IPS-18c (cell line): ENCODE measurements around the gene TWF2.

Experiments used
- H3K4me3 ChIP-seq: 2 replicates; pipeline ENCODE4 v1.7.0; 2013; ENCODE audit warnings: low read depth, mild to moderate bottlenecking, low read length, moderate library complexity; ENCODE audit not compliant: insufficient read depth
- H3K9me3 ChIP-seq: one replicate; pipeline ENCODE4 v1.6.1; 2013; ENCODE audit warnings: mild to moderate bottlenecking, low read length, moderate library complexity; ENCODE audit not compliant: control insufficient read depth, insufficient read depth

The TWF2 gene

DNA sequence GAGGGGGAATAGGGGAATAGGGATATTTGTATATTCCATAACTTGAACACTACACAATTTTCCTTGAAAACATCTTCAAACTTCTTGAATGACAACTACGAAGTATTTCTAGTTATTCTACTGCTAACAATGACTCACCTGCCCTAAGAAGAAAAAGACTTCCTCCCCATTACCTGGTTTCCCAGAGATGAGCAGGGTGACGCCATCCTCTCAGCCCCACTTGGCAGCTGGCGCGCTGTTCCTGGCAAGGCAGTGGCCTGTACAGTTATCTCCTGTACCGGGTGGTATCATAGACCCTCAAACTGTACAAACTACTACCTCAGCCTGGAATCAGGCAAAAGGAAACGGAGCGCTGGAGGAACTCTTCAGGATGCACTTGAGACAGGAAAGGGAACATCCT, 29.1 kb upstream of the TWF2 start:
- no peak overlapping the region for H3K4me3 ChIP-seq
- H3K9me3 ChIP-seq: no peaks in the 10 kb centered on the region

DNA sequence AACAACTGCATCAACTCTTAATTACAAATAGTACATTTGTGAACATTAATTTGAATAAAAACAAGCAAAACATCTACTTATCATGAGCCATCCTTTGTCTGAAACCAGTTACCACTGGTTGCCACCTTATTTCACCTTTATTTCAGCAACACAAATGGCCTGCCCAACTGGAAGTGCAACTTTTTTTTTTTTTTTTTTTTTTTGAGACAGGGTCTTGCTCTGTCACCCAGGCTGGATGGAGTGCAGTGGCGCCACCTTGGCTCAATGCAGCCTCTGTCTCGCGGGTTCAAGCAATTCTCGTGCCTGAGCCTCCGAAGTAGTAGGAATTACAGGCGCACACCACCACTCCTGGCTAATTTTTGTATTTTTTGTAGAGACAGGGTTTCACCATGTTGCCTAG, 26.4 kb upstream of the TWF2 start:
- no peaks in the 10 kb centered on the region for H3K9me3 ChIP-seq
- no peak overlapping the region for H3K4me3 ChIP-seq

DNA sequence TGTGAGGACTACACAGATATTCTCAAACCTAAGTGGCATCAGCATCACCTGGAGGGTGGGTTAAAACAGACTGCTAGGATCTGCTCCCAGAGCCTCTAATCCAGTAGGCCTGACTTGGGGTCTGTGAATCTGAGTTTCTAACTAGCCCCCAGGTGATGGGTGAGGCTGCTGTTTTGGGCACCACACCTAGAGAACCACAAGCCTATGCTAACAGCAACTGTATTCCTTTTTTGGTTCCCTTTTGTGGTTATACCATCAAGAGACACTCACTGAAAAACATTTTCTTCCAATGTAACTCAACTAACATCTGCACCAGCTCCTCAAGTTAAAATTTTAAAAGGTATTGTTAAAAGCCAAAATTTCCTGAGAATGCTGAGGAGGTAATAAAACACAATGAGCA, 23.5 kb upstream of the TWF2 start:
- no peak overlapping the region for H3K4me3 ChIP-seq

DNA sequence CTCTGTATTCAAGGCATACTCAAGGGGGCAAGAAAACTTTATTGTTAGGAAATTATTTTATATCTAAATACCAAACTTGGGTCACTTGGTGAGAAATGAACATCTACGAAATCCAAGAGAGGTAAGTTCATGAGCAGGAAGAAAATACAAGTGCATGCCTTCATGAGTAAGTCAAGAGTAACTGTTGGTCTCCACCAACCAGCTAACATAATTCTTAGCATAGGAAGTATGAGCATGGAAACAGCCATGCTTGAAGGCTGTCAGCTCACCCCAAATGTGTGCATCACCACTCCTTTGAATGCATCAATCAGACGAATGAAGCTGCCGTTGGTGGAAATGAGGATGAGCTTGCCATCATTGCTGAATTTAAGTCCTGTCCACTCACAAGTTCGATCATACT, 20.5 kb upstream of the TWF2 start:
- Histone ChIP-seq H3K4me3 (no peak overlapping the region), H3K9me3 (no peaks in the 10 kb centered on the region)

More for the DNA sequence above, 23.5 kb upstream of the TWF2 start:
- H3K9me3 ChIP-seq: no peaks in the 10 kb centered on the region

DNA sequence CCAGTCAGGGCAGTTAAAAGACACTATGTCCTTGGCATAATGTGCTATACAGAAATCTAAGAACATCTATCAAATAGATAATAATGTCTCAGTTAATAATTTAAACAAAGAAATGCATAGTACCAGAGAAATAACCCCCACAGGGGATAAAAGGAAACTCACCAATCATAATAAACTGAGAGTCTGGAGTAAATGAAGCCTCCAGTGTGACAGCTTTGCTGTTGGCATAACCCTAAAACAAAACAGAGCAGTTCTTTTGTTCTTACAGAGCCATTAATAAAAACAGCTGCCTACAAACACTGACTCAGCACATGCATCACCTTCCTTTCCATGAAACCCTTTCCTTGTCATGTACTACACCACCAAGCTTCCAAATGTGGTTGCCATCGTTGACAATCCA, 20.1 kb upstream of the TWF2 start:
- no peaks in the 10 kb centered on the region for H3K9me3 ChIP-seq
- no peak overlapping the region for H3K4me3 ChIP-seq

DNA sequence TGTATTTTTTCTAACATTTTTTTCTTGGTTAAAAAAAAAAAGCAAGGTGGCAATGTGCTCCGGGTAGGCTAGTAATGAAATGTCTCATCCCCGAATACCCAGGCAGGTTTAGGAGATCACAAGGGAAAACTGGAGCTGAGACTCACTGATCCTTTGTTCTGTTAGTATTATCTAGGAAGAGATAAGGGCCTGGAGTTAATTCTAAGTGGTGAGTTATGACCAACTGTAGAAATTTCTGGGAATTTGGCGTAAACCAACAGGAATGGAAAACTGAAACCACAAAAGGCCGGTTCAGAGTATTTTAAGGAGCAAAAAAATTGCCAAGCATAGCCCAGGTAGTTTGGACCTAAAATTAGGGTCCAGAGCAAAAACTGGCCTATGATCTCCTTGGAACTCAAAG, 19.0 kb upstream of the TWF2 start:
- Histone ChIP-seq H3K9me3 (no peaks in the 10 kb centered on the region), H3K4me3 (no peak overlapping the region)

DNA sequence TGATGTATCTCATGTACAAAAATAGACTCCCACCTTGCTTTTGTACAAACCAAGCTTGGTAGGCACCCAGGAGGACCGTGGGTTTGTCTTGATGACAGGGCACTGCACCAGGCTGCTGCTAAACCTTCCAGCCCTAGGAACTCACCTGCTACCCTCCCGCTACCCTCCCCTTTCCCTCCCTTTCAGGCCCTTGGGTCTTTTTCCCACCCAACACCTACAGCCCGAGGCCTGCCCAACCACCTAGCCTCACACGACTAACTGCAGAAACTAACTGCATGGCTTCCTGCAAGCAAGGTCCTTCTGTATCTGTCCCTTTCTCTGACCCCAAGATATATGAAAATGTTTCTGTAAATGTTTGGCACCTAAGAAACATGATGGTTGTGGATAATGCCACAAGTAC, 17.7 kb upstream of the TWF2 start:
- Histone ChIP-seq H3K9me3 (no peaks in the 10 kb centered on the region), H3K4me3 (no peak overlapping the region)

DNA sequence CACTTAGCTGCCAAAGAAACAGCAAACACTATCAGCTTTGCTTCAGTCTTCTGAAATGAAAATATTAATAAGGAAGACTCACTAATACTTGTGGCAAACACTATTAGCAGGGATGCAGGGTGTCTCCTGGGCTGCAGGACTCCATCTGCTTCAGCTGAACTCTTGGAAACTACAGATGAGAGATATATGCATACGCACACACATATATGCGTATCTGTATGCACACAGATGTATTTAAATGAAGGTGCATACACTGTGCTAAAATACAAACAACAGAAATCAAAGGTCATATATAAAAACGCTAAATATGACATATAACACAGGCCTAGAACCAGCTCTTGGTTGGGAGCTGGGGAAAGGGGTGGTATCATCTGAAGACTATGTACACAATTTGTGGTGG, 17.2 kb upstream of the TWF2 start:
- Histone ChIP-seq H3K4me3 (no peak overlapping the region), H3K9me3 (no peaks in the 10 kb centered on the region)

DNA sequence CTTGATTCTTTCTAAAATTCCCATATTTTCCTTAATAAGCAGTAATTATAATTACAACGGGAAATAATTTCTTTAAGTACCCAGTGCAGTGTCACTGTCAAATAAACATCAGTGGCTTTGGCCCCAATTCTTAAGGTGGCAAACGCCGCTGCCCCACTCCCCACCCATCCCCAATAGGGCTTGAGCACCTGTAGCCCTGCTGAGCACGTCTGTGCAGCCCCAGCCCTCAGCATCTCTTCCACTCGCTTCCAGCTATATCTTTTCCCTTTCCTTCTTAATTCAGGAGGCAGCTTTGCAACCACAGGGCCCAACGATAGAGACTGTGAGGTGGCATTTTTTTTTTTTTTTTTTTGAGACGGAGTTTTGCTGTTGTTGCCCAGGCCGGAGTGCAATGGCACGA, 15.7 kb upstream of the TWF2 start:
- Histone ChIP-seq H3K9me3 (no peaks in the 10 kb centered on the region), H3K4me3 (no peak overlapping the region)

DNA sequence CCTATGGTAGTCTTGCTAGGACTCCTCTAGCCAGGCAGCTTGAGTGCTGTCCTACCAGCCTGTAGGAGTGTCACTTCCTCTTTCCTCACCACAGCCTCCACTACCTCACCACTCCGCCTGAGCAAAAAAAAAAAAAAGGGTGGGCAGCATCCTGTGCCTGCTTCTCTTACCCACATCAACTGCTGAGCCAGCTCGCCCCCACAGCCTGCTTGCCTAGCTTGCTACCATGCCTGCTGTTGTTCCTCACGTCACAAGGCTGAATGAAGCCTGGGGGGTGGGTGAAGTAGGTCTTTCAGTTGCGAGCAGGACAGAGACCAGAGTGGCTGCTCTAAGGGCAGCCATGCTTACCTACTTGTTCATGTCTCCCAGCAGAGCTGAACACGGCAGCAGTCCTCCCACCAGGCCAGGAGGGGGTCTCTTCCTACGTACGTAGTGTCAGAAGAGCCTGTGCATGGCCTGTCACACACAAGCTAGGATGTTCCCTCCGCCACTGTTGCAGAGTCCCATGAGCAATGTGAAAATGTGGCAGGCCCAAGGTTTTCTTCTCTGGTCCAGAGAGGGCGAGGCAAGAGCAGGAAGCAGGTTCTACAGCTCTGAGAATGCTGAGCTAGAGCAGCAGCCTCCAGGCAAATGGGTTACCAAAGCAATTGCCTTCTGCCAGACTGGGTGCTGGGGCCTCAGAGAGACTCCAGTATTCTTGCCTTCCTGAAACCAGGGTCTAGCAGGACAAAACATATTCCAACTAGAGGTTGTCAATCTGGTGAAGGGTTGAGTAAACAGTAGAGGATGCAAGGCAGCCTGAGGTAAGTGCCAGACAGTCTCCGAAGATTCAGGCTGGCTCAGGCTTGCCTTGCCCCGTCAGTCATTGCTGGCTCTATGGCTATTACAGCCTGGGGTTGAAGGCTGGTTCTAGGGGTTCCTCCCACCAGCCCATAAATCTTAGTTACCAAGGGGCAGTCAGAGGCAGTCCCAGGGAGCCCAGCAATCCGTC, 14.7 kb upstream of the TWF2 start:
- H3K4me3 ChIP-seq: no peak overlapping the region
- no peaks in the 10 kb centered on the region for H3K9me3 ChIP-seq

DNA sequence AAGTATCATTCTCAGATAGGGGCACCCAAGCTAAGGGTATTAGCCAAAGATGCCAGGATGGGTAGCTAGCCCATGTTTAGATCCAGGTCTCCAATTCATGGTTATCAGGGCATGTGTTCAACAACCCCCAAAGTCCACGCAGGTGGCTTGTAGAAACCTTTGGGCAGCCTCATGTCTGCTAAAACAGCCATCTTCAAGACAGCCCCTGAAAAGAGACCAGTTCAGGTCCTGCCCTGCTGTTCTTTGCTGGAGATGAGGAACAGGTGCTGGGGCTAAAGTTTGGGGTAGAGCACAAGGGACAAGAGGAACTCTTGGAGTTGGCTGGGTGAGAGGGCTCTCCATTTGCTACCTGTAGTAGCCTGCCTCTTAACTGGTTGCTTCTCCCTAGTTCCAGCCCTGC, 11.2 kb upstream of the TWF2 start:
- Histone ChIP-seq H3K9me3 (no peaks in the 10 kb centered on the region), H3K4me3 (no peak overlapping the region)

DNA sequence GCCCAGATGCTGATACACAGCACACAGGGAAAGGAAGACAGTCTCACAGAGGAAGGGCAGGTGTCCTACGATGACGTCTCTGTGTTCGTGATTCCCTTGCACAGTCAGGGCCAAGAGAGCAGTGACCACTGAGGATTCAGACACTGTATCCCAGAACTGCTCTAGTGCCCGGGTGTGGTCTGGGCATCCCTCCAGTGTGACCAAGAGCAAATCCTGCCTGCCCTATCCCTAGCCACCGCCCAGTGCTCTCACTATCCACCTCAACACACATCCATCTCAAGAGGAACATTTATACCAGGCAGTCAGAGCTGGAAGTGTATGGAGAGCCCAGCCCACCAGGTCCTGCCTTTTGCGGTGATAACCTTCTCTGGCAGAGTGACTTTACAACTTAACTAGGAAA, 10.7 kb upstream of the TWF2 start:
- Histone ChIP-seq H3K4me3 (no peak overlapping the region), H3K9me3 (no peaks in the 10 kb centered on the region)

DNA sequence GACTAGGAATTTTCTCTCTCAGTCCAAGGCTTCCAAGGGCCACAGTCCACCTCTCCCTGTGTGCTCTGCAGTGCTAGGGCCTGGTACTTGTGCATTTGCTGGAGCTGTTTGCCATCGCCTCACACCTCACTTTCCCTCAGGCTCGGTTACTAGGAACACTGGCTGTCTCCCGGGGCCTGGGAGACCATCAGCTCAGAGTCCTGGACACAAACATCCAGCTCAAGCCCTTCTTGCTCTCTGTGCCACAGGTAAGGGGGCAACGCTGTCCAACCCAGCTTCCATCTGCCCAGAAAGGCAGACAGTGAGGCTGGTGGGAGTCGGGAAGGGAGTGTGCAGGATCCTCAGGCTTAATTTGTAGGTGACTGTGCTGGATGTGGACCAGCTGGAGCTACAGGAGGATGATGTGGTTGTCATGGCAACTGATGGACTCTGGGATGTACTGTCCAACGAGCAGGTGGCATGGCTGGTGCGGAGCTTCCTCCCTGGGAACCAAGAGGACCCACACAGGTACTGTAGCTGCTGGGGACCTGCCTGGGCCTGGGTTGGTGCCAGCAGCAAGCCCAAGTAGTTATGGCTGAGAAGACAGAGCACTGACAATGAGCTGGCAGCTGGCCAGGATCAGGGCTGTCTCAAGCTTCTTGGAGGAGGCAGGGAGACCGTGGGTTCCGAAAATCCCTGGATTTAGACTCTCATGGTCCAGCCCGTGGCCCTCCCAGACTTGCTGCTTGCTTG, 10.0 kb upstream of the TWF2 start:
- no peaks in the 10 kb centered on the region for H3K9me3 ChIP-seq
- H3K4me3 ChIP-seq: no peak overlapping the region

DNA sequence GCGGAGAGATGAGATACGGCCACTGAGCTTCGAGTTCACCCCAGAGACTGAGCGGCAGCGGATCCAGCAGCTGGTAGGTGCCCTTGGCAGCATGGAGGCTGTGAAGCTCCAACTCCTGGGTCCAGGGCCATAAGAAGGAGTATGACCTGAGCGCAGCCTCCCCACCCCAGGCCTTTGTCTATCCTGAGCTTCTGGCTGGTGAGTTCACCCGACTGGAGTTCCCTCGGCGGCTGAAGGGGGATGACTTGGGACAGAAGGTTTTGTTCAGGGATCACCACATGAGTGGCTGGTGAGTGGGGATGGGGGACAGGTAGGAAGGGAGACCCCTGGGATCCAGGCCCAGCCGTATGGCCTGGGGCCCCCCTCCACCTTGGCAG, 9.2 kb upstream of the TWF2 start:
- no peaks in the 10 kb centered on the region for H3K9me3 ChIP-seq
- H3K4me3 ChIP-seq: no peak overlapping the region

DNA sequence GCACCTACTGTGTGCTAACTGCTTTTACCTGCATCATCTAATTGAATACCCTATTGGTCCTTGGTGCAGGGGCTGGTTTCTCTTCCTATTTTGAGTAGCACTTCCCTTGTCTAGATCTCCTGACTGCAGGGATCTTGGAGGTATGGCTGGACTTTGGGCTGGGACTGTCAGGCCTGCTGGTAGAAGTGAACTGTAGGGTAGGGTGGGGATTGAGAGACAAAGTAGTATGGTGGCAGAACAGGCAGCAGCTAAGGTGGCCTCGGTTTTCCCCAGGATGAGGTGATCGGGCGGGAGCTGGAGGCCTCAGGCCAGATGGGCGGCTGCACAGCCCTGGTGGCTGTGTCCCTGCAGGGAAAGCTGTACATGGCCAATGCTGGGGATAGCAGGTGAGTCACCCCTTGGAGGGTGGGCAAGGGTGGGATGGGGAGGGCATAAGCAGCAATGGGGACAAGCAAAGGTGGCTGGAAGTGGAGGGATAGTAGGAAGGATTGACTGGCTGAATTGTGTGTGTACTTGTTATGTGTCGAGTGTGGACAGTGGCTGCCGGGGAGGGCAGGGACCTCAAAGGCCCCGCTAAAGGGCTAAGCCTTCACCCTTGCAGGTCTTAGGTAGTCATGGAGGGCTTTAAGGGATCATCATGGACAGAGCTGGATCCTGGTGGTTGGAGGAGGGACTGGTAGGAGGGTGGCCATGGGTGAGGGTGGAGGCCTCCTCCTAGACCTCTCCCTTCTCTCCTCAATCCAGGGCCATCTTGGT, 8.6 kb upstream of the TWF2 start:
- H3K9me3 ChIP-seq: no peaks in the 10 kb centered on the region
- no peak overlapping the region for H3K4me3 ChIP-seq

DNA sequence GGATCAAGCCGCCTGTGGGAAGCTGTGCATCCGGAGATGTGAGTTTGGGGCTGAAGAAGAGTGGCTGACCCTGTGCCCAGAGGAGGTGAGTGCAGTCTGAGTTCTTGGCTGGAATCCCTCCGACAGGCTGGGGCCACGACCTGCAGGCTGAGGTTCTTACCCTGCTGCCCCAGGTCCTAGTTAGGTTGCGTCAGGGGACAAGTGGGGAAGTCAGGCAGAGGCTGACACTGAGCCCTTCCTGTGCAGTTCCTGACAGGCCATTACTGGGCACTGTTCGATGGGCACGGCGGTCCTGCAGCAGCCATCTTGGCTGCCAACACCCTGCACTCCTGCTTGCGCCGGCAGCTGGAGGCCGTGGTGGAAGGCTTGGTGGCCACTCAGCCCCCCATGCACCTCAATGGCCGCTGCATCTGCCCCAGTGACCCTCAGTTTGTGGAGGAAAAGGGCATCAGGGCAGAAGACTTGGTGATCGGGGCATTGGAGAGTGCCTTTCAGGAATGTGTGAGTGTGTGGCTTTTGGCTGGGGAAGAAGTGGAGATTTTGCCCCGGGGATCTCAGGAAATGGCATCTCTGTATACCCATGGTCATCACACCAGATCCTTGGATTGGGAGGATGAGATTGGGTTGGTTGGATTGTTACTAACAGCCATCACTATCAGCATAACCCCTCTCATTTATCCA, 7.9 kb upstream of the TWF2 start:
- no peak overlapping the region for H3K4me3 ChIP-seq
- H3K9me3 ChIP-seq: no peaks in the 10 kb centered on the region

DNA sequence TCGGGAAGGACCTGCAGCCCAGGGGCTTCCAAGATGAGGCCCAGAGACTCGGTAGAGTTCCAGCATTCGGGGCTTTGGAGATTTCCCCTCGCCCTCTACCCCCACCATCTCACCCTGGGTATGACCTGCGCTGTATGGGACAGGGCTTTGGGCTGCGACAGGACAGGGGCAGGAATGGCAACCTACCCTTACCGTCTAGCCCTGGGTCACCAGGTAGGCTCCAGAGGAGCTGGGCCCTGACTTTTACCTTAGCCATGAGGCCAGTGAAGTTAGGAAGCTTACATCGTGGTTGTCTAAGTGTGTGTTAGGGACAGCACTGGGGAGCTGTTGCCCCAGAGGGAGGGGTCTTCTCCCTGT, 7.3 kb upstream of the TWF2 start:
- Histone ChIP-seq H3K9me3 (no peaks in the 10 kb centered on the region), H3K4me3 (peak overlapping the region; percentile 58)
